Measurements from ENCODE around the gene TRIOBP. TPM values are rescaled to one million over a fixed set of nuclear protein-coding genes. Genes with fewer than 3 reads are reported as not detected.

TRIOBP gene
- total RNA-seq, 1 experiment from 2014 or later: 170 TPM

DNA sequence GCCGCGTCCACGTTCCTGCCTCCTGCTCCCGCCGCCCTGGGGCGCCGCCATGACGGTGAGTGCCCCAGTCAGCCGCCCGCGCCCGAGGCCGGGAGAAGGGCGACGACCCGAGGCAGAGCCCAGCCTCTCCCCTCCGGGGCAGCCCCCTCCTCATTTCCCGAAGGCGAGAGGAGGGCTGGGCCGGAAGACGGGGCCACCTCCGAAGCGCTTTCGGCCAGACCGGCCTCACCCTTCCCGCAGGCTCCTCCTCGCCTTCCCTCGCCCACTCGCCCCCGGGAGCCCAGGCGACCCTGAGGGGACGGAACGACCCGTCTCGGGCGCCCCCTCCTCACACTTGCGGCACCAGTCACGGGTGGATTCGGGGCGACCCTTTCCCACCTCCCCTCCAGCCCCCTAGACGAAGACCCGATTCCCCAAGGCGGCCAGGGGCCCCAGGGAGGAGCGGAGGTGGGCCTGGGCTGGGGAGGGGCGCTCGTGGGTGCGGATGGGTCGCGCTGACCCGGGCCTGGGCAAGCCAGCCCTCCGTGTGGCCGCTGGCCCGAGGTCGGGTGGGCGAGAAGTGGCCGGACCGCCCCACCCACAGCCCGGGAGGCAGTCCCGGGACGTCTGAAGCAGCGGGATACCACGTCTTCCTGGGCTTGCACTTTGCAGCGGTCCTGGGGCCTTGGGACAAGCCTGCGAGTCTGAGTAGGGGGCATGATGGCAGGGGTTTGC lies 49.7 kb downstream of the TRIOBP start:
- intact Hi-C loops (cut with micrococcal nuclease; ENCODE audit: unreplicated experiment): no loop called here
- CTCF ChIA-PET: interaction anchor here (1.0 kb wide), 1 partner anchor 42 kb away, joined by 7 read pairs; no protein-coding TSS in a partner anchor

GRCh38 chr22:37747080-37747714 lies 50.3 kb downstream of the TRIOBP start:
- Histone ChIP-seq H2AFZ (no peak overlapping the region), H3K9me3 (ENCODE audit: insufficient read depth, low read depth) (no peaks in the 10 kb centered on the region), H3K4me1 (replicated peaks; ENCODE audit: insufficient read depth) (peaks cover 83% of the 10 kb centered on the region), H3K27ac (peak overlapping the region; percentile 72), H3K79me2 (ENCODE audit: low read depth) (peaks cover 67% of the 10 kb centered on the region), H3K27me3 (ENCODE audit: insufficient read depth, low read depth) (no peaks in the 10 kb centered on the region), H3K9me2 (ENCODE audit: insufficient read depth) (no peaks in the 10 kb centered on the region), H3F3A (ENCODE audit: insufficient read depth, low read depth) (peaks cover 78% of the 10 kb centered on the region), H3K36me3 (ENCODE audit: low read depth) (no peaks in the 10 kb centered on the region), H3K4me2 (peak overlapping the region; percentile 97), H4K20me1 (ENCODE audit: insufficient read depth) (no peaks in the 10 kb centered on the region), H3K4me3 (peak overlapping the region; percentile 88)
- no peak for TF ChIP-seq CTCF (conservative IDR thresholded peaks at IDR 0.05)
- TF ChIP-seq EZH2 (IDR thresholded peaks at IDR 0.05; ENCODE audit: low read depth): no peak
- ChIA-PET CTCF (interaction anchor here (1.0 kb wide), 1 partner anchor 42 kb away, joined by 7 read pairs; no protein-coding TSS in a partner anchor), POLR2A (ENCODE audit: unreplicated experiment) (interaction anchor here (0.6 kb wide), 1 partner anchor 61 kb away, joined by 5 read pairs; the partner anchor contains the start of gene GCAT)
- no TSS peak for BruUV-seq (replicated peaks)
- DNase-seq: peak; percentile 57 to 75
- intact Hi-C loops (cut with micrococcal nuclease; ENCODE audit: unreplicated experiment): no loop called here

More for the DNA sequence above, 49.7 kb downstream of the TRIOBP start:
- H3K9me3 ChIP-seq (ENCODE audit: insufficient read depth, low read depth): no peaks in the 10 kb centered on the region
- peak overlapping the region; percentile 67 for H2AFZ ChIP-seq
- no peaks in the 10 kb centered on the region for H3K27me3 ChIP-seq (ENCODE audit: insufficient read depth, low read depth)
- peak overlapping the region; percentile 88 for H3K4me3 ChIP-seq
- TF ChIP-seq CTCF (conservative IDR thresholded peaks at IDR 0.05): no peak
- no peak for TF ChIP-seq EZH2 (IDR thresholded peaks at IDR 0.05; ENCODE audit: low read depth)
- H3F3A ChIP-seq (ENCODE audit: insufficient read depth, low read depth): peaks cover 79% of the 10 kb centered on the region
- peaks cover 83% of the 10 kb centered on the region for H3K4me1 ChIP-seq (replicated peaks; ENCODE audit: insufficient read depth)
- no TSS peak for BruUV-seq (replicated peaks)
- peak overlapping the region; percentile 72 for H3K27ac ChIP-seq
- no peaks in the 10 kb centered on the region for H3K36me3 ChIP-seq (ENCODE audit: low read depth)
- DNase-seq: no peak
- peak overlapping the region; percentile 97 for H3K4me2 ChIP-seq
- H4K20me1 ChIP-seq (ENCODE audit: insufficient read depth): no peaks in the 10 kb centered on the region
- no peaks in the 10 kb centered on the region for H3K9me2 ChIP-seq (ENCODE audit: insufficient read depth)
- POLR2A ChIA-PET (ENCODE audit: unreplicated experiment): interaction anchor here (0.6 kb wide), 1 partner anchor 61 kb away, joined by 5 read pairs; the partner anchor contains the start of gene GCAT
- peaks cover 66% of the 10 kb centered on the region for H3K79me2 ChIP-seq (ENCODE audit: low read depth)

GRCh38 chr22:37747715-37748100 lies 50.9 kb downstream of the TRIOBP start:
- POLR2A ChIA-PET (ENCODE audit: unreplicated experiment): no interaction called here
- no peaks in the 10 kb centered on the region for H3K9me2 ChIP-seq (ENCODE audit: insufficient read depth)
- H2AFZ ChIP-seq: no peak overlapping the region
- H4K20me1 ChIP-seq (ENCODE audit: insufficient read depth): no peaks in the 10 kb centered on the region
- H3K36me3 ChIP-seq (ENCODE audit: low read depth): no peaks in the 10 kb centered on the region
- TSS peak; percentile 26 for BruUV-seq (replicated peaks)
- CTCF ChIA-PET: interaction anchor here (1.0 kb wide), 1 partner anchor 41 kb away, joined by 7 read pairs; no protein-coding TSS in a partner anchor
- no peaks in the 10 kb centered on the region for H3K9me3 ChIP-seq (ENCODE audit: insufficient read depth, low read depth)
- peak overlapping the region; percentile 72 for H3K27ac ChIP-seq
- no peak for DNase-seq
- H3K4me1 ChIP-seq (replicated peaks; ENCODE audit: insufficient read depth): peaks cover 81% of the 10 kb centered on the region
- H3K4me2 ChIP-seq: peak overlapping the region; percentile 97
- intact Hi-C loops (cut with micrococcal nuclease; ENCODE audit: unreplicated experiment): no loop called here
- TF ChIP-seq EZH2 (IDR thresholded peaks at IDR 0.05; ENCODE audit: low read depth) (no peak), CTCF (conservative IDR thresholded peaks at IDR 0.05) (no peak)
- H3K27me3 ChIP-seq (ENCODE audit: insufficient read depth, low read depth): no peaks in the 10 kb centered on the region
- peak overlapping the region; percentile 88 for H3K4me3 ChIP-seq
- peaks cover 67% of the 10 kb centered on the region for H3K79me2 ChIP-seq (ENCODE audit: low read depth)
- H3F3A ChIP-seq (ENCODE audit: insufficient read depth, low read depth): peaks cover 77% of the 10 kb centered on the region

Measured in PC-9 (cell line).